HG02852 (cell line): Measurements from ENCODE around the gene APLN.
A peak's percentile ranks its signal among the peaks of the same experiment; 100 is the strongest.

Experiments
- ATAC-seq: cut with Tn5 transposase; IDR thresholded peaks from one replicate; pipeline ENCODE4 v1.9.1; 2021; ENCODE audit warnings: mild to moderate bottlenecking, moderate library complexity; ENCODE audit not compliant: unreplicated experiment

Gene APLN

DNA sequence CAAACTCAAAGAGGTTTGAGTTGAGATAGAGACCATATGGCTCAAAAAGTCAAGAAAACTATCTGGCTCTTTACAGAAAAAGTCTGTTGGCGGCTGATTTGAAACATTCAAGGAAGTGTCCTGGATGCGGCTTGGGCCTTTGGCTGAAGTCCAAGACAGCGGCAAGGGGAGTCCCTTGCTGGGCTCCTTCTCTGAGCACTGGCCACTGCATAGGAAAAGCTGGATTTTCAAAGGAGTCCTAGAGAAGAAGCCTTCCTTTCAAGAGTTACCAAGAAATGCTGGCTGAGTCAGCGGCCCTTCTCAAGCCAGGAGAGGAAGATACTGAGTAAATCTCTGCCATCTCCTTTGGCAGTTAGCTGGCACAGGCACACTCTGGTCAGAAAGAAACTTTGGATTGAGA lies 12.1 kb downstream of the APLN start:
- ATAC-seq, result no peak

DNA sequence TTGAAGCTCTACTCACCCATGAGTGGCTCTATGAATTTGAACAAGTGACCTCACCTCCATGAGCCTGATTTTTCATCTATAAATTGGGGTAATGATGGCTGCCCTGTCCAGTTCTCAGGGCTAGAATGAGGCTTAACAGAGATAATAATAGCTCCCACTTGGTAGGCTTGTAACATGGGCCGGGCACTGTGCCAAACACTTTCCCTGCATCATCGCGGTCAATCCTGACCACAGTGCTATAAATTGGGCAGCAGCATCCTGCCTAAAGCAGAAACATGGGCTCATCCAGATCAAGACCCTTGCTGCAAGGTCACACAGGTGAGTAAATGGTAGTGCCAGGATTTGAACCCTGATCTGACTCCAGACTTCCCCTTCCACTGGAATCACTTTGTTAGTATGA lies 12.8 kb downstream of the APLN start:
- no peak for ATAC-seq

DNA sequence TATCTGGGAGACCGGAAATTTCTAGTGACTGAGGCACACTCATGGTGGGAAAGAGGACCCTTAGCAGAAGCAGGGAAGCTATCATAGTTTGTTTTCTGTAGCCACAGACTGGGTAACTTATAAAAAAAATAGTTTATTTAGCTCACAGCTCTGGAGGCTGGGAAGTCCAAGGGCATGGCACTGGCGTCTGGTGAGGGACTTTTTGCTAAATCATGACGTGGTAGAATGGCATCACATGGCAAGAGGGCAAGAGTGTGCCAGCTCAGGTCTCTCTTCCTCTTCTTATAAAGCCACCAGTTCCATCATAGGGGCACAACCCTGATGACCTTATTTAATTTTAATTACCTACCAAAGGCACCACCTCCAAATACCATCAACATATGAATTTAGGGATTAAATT lies 13.3 kb downstream of the APLN start:
- ATAC-seq, result no peak

DNA sequence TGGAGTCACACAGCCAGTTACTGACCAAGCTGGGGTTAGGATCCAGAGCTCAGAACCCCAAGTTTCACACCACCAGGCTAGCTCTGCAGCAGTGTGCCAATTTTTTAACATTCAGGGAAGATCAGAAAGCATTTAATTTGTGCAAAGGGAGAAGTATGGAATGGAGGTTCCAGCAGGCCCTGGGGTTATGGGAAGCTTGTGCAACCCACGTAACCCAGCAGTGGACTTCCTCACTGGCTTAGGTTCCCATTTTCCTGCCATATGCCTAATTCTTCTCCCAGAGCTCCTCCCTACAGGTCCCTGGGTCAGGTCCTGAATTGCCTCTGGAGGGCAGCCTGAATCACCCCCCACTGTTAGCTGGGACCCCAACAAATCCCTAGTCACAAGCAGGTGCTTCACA lies 14.0 kb downstream of the APLN start:
- ATAC-seq, result no peak

DNA sequence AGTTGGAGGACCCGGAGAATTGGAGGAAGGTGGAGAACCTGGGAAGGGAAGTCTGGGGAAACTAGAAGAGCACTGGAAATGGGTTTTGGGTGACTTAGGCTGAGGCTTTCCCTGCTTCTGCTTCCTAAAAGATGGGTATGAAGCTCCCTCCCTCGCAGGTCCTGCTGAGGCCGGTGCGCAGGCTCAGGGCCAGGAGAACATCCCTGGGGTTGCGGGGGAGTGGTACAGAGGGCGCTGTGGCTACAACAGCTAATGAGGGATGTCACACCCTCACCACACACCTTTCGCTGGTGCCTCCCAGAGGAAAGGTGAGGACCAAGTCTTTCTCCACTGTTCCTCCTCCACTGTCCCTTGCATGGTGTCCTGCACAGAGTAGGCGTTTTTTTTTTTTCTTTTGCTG lies 15.8 kb downstream of the APLN start:
- ATAC-seq, result no peak

DNA sequence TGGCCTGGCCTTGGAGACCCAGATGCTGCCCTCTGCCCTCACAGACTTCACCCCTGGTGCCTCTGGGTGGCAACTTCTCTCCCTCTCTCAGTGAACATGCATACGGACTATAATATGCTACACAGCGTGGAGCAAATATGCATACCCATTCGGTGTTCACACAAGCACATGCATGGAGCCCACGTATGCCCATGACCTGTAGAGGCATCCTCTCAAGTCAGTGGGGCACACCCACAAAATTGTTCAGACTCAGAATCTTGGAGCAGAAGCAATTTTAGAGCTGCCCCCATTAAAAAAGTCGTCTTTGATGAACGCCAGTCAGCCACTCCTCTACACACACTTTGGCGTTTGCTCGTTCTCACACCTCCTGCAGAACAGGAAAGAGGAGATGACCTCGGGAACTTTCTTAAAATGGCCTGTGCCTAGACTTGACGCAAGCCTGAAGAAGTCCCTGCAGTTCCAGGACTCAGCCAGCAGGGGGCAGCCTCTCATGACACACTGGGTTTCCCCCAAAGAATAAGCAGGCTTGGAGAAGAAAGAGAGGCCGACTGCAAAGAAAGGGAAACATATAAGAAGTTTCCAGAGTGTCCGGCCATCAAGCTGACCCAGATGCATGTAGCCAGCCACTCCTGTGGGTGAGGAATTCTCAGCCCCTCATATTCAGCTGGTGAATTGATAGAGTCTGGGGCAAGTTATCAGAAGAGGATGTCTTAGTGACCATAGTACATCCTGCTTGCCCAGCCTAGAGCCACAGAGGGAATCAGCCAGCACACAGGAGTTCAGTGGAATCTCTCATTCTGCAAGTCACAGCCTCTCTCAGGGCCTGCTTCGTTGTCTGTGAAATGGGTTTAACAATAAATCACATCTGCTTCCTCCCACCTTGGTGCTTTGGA lies 17.3 kb downstream of the APLN start:
- peak; percentile 85 for ATAC-seq

DNA sequence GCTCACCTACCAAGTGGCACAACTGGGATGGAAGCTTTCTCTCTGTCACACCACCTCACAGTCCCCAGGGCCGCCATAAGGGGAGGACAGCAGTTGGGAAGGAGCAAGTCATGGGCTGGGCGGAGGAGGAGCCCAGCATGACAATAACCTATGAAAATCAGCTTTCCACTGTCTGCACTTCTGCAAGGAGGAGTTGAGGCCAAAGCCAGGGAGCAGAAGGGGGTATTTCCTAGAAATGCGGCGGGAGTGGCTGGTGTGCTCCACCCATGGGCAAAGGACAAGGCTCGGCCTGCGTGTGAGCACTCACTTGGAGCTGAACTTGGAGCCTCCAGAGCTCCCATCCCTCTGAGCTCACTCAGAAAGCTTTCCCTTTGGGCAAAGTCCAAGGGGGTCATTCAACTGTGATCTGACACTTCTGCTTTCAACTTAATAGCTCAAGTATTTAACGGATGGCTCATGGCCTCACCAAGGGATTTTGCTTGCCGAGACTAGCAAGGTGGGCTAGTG lies 18.5 kb downstream of the APLN start:
- ATAC-seq, result no peak

DNA sequence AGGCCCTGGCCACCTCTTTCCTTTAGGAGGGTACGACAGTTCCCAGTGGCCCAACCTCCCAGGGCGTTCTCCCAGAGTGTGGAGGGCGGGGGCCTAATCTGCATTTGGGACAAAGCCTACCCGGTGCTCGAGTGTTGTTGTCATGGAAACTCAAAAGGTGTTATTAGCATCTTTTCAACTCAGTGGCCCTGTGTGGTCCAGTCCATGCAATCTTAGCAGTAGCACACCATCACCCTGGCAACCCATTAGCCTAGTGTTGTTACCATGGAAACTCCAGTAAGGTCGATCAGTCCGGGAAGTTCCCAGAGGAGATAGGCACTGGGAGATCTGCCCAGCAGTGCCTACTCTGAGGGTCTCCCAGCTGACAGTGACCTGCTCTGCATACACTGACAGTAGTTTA lies 20.2 kb downstream of the APLN start:
- ATAC-seq, result no peak

DNA sequence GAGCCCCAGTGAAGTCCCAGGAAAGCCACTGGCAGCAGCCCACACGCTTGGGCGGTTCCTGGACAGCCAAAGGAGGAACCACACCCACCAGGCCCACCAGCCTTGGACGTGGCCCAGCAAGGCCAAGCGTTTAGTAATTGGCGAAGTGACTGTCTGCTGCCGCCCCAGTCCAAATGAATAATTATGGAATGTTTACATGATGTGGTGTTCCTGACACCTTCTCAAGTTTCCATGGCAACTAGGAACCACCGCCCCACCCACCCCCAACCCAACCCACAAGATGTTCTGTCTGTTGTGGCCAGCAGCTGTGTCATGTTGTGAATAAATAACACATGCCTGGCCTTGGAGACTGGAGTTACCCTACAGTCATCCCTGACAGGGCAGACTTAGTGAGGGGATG lies 22.3 kb downstream of the APLN start:
- ATAC-seq, result no peak

DNA sequence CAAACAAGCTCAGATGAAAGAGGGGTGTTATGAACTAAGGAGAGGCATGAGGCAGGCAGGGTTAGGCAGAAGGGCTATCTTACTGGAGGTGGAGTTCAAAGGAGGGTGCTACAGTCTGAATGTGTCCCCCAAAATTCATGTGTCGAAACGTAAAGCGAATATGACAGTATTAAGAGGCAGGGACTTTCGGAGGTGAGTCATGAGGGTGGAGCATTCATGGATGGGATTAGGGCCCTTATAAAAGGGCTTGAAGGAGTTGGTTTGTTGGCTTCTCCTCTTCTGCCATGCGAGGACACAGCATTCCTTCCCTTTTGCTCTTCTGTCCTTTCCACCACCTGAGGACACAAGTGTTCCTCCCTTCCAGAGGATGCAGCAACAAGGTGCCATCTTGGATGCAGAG lies 22.9 kb downstream of the APLN start:
- ATAC-seq, result no peak

DNA sequence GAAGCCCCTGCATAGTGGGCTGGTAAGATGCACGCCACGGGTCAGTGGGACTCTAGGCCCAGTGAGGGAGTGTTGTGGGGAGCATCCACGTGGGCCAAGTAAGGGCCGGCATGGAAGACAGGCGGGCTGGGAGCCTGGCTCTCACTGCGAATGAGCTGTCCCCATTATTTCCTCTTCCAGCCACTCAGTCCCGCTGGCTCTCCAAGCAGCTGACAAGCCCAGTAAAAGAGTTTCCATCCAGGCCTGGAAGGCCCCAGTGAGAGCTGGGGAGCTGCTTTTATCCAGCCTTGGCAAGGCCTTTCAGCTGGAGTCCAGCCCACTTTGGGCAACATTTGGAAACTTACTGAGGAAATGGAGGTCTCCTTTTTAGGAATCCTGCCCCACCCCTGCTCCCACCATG lies 24.9 kb downstream of the APLN start:
- ATAC-seq, result no peak

DNA sequence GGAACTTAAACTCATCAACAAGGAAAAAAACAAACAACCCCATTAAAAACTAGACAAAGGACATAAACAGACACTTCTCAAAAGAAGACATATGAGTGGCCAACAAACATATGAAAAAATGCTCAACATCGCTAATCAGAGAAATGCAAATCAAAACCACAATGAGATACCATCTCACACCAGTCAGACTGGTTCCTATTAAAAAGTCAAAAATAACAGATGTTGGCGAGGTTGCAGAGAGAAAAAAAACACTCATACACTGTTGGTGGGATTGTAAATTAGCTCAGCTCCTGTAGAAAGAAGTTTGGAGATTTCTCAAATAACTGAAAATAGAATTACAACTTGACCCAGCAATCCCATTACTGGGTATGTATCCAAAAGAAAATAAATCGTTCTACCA lies 28.7 kb downstream of the APLN start:
- ATAC-seq, result no peak

DNA sequence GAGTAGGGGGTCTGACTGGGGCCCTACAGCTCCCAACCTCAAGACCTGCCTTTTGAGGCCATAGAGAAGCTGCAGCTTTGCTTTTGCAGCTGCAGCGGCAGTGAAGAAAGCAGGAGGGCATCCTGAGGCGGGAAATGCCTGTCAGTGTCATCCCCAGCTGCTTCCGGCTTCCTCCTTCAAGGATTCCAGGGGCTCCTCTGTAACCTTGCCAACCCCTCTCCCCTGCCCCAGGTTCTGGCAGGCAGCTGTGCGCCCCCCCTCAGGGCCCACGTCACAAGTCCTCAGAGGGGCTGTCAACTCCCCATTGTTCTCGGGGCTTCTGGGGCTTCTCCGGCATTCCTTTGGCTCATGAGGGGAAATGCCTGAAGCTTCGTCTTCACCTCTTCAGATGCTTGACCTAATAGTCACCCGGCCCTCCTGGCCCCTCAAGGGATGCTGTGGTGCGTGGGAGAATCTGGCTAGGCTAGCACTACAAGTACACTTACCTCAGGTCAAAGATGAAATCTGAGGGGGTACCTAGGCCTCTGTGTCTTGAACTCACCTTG lies 31.9 kb downstream of the APLN start:
- no peak for ATAC-seq

DNA sequence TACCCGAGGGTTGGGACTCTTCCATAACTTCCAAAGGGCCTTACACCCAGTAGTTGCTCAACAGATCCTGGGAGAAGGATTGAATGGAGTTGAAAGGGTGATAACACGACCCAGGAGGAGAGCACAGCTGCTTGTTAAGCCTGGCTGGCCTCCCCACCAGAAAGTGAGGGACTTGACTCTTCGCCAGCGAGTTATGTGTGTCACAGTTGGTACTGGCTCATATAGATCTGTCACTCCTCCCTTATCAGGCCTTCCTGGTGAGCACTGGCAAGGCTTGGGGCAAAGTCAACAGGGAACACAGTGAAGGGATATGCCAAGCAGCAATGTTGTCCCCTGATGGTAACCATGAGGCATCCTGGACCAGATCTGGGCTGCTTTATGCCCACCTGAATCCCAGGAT lies 35.8 kb downstream of the APLN start:
- no peak for ATAC-seq

DNA sequence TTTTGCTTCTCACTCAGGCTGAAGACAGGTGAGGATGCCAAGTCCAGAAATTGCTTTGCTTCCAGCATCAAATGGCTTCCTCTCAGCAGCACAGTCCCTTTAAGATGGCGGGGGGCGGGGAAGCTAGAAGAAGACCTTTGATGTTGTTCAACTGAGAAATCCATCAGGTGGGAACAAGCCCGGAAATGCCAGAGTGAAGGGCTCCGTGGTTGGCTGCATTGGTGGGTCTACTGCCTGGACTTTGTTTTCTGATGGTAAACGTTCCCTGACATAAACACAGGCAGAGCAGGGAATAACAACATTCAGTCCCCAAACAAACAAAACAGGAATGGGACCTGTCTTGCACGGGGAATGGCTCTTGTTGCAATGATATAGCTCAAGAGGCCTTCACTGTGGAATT lies 37.3 kb downstream of the APLN start:
- ATAC-seq, result no peak

DNA sequence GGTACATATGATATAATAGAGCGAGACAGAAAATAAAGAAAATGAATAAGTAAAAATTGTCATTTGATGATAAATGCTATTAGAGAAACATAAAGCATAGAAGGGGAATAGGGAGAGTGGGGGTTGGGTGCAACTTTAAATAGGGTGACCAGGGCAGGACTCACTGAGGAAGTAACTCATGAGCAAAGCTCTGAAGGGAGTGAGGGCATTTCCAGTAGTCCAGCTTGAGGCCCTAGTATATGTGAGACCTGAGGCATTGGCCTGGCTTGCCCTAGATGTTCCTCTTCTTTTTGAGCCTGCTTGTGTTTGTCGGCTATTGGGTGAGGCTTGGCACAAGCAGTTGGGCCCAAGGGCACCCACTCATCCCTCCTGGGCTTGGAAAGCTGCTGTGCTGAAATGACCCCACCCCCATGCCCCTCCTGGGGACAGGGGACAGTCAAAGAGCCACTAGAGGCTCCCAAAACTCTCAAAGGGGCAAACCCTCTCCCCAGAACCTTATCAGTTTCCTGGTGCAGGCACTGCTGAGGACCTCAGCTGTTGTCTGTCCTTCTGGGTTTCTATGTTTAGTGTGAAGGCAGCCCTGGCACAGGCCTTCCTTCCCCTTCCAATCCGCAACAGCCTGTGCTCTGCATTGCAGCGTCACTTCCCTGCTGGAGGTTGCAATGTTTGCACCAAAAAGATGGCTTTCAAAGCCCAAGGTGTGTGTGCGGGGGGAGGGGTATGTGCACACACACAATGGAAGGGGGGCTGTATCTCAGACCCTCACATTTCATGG lies 40.1 kb downstream of the APLN start:
- ATAC-seq, result no peak

DNA sequence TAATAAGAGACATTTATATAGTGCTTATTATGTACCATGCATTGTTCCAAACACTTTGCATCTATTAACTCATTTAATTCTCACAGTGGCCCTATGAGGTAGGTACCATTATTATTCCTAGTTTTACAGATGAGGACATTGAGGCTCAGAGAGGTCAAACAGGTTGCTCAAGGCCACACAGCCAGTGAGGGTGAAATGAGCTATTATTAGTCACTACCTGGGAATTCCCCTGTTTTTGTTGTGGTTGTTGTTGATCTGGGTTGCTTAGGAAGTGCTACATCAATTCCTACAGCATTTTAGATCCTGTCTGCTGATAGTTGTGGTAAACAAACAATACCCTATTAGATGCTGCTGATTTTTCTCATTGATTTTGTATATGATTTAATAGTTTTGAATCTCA lies 41.2 kb downstream of the APLN start:
- ATAC-seq, result no peak

DNA sequence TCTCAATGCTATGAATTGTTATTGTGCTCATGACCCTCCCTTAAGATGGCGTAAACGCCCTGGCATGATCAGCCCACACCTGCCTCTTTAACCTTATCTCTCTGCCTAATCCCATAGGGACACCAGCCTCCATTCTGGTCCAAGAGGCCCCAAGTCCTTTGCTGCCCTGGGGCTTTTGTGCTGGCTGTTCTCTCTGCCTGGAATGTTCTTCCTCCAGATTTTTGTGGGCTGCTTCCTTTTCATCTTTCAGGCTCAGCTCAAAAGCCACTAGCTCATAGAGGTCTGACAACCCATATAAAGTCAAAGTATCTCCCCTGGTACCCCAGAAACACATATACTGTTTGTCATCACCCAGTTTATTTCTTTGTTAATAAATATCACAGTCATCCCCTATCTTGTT lies 42.4 kb downstream of the APLN start:
- no peak for ATAC-seq

DNA sequence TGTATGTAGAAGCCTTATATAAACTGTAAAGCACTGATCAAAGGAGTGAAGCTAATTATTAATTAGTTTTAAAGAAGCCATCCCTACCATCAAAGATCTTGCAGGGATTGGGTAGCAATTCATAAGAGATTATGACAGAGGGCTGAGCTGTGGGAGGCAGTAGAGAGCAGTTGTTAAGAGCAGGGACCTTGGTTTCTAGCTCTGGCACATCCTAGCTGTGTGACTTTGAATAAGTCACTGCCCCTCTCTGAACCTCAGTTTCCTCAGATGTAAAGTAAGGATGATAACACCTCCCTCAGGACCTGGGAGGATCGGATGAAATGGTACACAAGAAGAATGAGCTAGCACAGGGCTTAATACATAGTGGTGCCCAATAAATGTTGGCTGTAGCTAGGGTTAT lies 45.4 kb downstream of the APLN start:
- ATAC-seq, result no peak

DNA sequence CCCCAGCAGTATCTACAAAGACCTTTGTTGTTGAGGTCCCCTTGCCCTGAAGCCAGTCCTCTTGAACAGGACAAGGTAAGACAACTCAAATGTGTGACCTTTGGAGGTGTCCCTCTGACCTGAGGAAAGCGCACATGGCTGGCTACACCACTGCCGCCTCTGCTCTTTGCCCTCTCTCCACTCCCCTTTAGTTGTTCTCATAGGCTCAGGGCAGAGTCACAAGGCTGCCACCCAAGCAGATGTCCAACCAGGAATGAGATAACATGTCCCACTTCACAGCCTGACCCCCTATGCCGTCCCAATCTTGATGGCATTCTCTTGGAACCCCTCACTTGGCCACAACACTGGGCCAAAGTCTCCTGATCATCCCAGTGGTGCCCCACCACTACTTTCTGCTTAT lies 46.3 kb downstream of the APLN start:
- ATAC-seq, result no peak

DNA sequence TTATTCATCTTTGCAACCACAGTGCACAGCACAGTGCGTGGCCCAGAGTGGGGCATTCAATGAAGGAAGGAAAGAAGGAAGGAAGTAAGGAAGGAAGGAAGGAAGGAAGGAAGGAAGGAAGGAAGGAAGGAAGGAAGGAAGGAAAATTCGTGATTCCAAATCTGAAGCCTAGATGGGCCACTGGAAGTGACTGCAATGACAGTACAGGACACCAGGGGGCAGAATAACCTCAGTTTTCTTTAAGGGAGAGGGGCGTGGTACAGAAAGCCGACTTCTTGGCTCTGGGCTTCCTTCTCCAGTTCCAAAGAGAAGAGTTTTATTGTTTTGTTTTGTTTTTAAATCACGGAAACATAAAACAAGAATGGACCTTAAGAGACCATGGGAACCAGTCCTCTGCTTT lies 47.8 kb downstream of the APLN start:
- no peak for ATAC-seq

DNA sequence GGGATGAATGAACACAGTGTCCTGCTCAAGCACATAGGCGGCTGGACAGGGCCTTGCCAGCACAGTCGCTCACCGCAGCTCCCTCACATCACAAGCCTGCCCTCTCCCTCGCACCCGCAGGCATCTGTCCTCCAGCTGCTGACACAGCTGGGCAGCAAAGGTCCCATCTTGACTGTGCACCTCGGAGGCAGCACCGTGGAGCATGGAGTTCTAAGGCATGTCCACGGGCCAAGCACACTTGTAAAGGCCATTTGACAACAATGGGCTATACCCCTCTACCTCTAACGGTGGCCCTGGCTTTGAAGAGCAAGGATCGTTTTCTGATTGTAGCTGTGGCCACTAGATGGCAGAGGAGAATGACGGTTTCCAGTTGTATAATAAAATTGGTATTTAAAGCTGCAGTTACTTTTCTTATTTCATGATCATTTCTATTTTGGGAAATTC lies 53.8 kb downstream of the APLN start:
- no peak for ATAC-seq
